NB4 (cell line): ENCODE results near the gene PRKCE.

ENCODE experiments used
- DNase-seq: peaks from one replicate; pipeline ENCODE4 v3.0.0; 2010; ENCODE audit warnings: low read depth
- H3K4me3 ChIP-seq: one replicate; pipeline ENCODE4 v1.5.1; 2011; ENCODE audit warnings: mild to moderate bottlenecking, low read depth, low read length, moderate library complexity
- MYC ChIP-seq: IDR thresholded peaks from 2 replicates; pipeline ENCODE4 v1.6.1; 2011; ENCODE audit warnings: low read depth, low read length
- POLR2A ChIP-seq: IDR thresholded peaks from 2 replicates; pipeline ENCODE4 v1.6.1; 2011; ENCODE audit warnings: mild to moderate bottlenecking; ENCODE audit not compliant: insufficient read length; ENCODE audit errors: extremely low read depth
- TF ChIP-seq, protein P1 (sequence below): IDR thresholded peaks from 2 replicates; pipeline ENCODE4 v1.6.1; 2011; ENCODE audit warnings: low read depth, low read length
- TF ChIP-seq, protein P2 (sequence below): IDR thresholded peaks from one replicate; pipeline ENCODE4 v1.5.1; 2012; ENCODE audit warnings: low read depth, low read length

PRKCE gene

DNA sequence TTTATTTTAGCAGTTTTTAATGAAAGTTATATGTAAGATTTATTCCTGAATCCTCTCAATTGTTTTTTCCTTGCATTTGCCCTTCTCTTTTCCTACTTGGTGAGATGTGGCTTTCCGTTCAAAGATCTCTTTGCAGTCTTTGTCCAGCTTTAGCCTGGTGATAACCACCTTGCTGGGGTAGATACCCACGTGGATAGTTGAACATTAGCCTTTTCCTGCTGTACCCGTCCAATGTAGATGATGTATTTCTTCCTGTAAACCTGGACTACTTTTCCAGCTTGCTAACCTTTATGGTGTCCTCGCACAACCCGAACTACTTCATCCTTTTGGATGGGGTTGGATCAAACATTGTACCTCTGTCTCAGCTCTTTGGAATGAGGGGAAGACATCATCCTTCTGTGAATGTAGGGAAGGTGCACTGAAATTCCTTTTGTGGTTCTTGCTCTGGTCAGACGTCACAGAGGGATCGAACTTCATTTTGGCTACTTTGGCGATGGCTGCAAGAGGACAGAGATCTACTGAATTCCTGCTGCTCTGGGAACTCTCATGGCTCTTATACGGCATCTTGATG is 352.5 kb downstream of the PRKCE start:
- no peak overlapping the region for H3K4me3 ChIP-seq
- no peak for DNase-seq
- TF ChIP-seq, protein P1, sequence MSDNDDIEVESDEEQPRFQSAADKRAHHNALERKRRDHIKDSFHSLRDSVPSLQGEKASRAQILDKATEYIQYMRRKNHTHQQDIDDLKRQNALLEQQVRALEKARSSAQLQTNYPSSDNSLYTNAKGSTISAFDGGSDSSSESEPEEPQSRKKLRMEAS, result no peak
- TF ChIP-seq MYC (no peak), POLR2A (no peak)
- TF ChIP-seq, protein P2, sequence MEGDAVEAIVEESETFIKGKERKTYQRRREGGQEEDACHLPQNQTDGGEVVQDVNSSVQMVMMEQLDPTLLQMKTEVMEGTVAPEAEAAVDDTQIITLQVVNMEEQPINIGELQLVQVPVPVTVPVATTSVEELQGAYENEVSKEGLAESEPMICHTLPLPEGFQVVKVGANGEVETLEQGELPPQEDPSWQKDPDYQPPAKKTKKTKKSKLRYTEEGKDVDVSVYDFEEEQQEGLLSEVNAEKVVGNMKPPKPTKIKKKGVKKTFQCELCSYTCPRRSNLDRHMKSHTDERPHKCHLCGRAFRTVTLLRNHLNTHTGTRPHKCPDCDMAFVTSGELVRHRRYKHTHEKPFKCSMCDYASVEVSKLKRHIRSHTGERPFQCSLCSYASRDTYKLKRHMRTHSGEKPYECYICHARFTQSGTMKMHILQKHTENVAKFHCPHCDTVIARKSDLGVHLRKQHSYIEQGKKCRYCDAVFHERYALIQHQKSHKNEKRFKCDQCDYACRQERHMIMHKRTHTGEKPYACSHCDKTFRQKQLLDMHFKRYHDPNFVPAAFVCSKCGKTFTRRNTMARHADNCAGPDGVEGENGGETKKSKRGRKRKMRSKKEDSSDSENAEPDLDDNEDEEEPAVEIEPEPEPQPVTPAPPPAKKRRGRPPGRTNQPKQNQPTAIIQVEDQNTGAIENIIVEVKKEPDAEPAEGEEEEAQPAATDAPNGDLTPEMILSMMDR, result no peak

DNA sequence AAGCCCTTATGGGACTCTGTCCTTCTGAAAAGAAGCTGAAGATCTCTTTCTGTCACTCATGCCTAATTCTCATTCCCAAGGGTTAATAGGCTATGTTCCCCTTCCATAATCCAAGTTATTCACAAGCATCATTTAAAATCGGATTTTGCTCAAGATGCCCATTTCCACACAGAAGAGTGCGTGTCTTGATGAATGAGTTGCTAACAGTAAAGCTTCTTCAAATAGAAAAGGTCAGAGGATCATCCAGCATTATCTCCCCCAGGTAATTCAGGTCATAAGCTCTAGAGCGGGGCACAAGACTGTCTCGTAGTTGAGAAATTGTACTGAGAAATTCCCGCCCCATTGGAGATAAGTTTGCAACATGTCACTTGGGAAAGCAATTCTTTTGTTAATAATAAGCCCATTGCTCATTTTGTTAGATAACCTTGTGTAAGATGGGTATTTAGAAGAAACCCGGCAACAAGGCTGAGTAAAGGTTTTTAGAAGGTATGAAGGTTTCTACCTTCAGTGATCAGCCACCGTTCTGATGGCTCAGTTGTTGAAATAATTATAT is 355.1 kb downstream of the PRKCE start:
- TF ChIP-seq, protein P2, result no peak
- no peak for TF ChIP-seq POLR2A
- TF ChIP-seq MYC, result no peak
- H3K4me3 ChIP-seq, result no peak overlapping the region
- no peak for DNase-seq

GRCh38 chr2:46007412-46007811 is 355.9 kb downstream of the PRKCE start:
- DNase-seq, result no peak
- H3K4me3 ChIP-seq, result no peak overlapping the region
- TF ChIP-seq MYC, result no peak
- TF ChIP-seq POLR2A, result no peak
- TF ChIP-seq, protein P1, result no peak
- TF ChIP-seq, protein P2, result no peak

DNA sequence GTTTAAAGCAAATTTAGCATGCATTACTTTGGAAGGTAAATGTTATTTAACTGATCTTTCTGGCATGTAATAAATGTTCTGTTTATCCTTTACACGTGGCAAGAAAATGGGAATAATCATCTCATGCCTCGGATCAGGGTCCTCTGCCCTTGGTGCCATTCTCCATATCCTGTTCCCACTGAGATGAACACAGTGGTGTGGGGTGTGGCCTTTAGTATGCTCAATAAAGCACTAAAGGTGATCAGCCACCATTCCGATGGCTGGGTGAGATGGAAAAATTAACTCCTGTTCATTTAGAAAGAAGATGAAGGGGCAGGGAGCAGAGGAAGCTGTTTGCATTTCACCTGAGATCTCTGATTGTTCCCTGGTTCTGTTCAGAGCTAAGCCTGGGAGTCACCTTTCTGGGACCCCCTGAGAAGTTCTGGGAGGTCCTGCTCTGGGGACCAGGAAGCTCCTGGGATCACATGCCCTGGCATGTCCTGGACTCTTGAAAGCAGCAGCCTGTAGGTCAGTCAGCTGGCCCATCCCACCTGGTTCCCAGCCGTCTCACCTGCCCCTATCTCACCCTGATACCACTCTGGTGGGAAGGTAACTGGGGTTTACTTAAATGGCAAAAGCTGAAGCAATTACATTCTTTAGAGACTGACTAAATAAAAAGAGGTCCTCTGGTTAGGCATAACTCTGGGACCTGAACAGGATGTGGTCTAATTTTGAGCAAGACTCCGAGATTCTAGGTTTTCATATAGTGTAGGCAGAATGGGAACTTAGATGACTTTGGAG is 356.8 kb downstream of the PRKCE start:
- no peak overlapping the region for H3K4me3 ChIP-seq
- TF ChIP-seq, protein P1, result no peak
- TF ChIP-seq, protein P2, result no peak
- TF ChIP-seq POLR2A, result no peak
- TF ChIP-seq MYC, result no peak

DNA sequence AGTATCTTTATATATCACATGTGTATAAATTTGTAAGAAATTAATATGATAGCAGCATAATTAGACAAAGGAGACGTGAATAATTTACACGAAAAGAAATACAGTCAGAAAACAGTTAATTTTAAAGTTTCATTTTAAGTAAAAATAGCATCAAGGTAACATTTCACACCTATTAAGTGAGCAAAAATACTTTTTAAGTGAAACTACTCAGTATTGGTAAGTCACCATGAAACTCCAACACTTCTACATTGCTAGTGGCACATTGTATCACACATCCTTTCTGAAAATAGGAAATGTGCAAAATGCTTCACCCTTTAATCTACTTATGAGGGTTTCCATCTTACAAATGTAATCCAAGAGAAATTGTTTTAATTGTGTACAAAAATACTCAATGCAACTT is 357.8 kb downstream of the PRKCE start:
- DNase-seq, result no peak

More for the DNA sequence above, 356.8 kb downstream of the PRKCE start:
- no peak for DNase-seq

More for the DNA sequence above, 357.8 kb downstream of the PRKCE start:
- H3K4me3 ChIP-seq, result no peak overlapping the region
- TF ChIP-seq, protein P1, result no peak
- no peak for TF ChIP-seq MYC
- TF ChIP-seq, protein P2, result no peak
- no peak for TF ChIP-seq POLR2A
